PC-3 (cell line): Measurements from ENCODE around the gene RAB3GAP2.

ENCODE experiments used
- CTCF ChIP-seq: fragments of 300-600 bp; sonication (generic); conservative IDR thresholded peaks from 2 replicates; pipeline ENCODE4 v1.5.1; 2017; ENCODE audit warnings: antibody characterized with exemption, low read depth, mild to moderate bottlenecking, low read length
- EZH2 ChIP-seq: fragments of 300-600 bp; sonication (generic); IDR thresholded peaks from one replicate; pipeline ENCODE4 v1.6.1; 2017; ENCODE audit warnings: antibody characterized with exemption, mild to moderate bottlenecking, low read length; ENCODE audit not compliant: unreplicated experiment

GRCh38 chr1:220182111-220182510, 90.1 kb downstream of the RAB3GAP2 start:
- TF ChIP-seq CTCF (no peak), EZH2 (no peak)
